Heart right ventricle (tissue), 16 donors: ENCODE results near the gene ATM. TPM values are rescaled to one million over a fixed set of nuclear protein-coding genes. Genes with fewer than 3 reads are reported as not detected.

ENCODE experiments used
- ATAC-seq, 8 donors: fragments of 200-7000 bp; cut with Tn5 transposase; one replicate each; pipeline ENCODE4 v1.9.1; 2020; ENCODE audit warnings: mild to moderate bottlenecking in 8 of 8, moderate library complexity in 8 of 8, moderate number of reproducible peaks in 1 of 8
- DNase-seq, 2 donors: peaks; one replicate each; pipeline ENCODE4 v3.0.0-alpha.2; 2020
- H3K27ac ChIP-seq, 10 donors: fragments of 200-600 bp; sonication (generic) in 2 of 10; one replicate each; pipeline versions ENCODE4 v1.5.0 to v1.8.0; 2020 to 2022; ENCODE audit warnings: mild to moderate bottlenecking in 3 of 10
- H3K27me3 ChIP-seq, 7 donors: fragments of 200-600 bp; one replicate each; pipeline ENCODE4 v1.8.0; 2021 to 2022; ENCODE audit warnings: mild to moderate bottlenecking in 2 of 7
- H3K36me3 ChIP-seq, 9 donors: fragments of 200-600 bp; sonication (generic) in 1 of 9; one replicate each; pipeline versions ENCODE4 v1.5.0 to v1.8.0; 2020 to 2022; ENCODE audit warnings: mild to moderate bottlenecking in 2 of 9
- H3K4me1 ChIP-seq, 9 donors: fragments of 200-600 bp; sonication (generic) in 1 of 9; one replicate each; pipeline versions ENCODE4 v1.5.0 to v1.8.0; 2020 to 2022; ENCODE audit warnings: mild to moderate bottlenecking in 4 of 9
- H3K4me3 ChIP-seq, 10 donors: fragments of 200-600 bp; sonication (generic) in 2 of 10; one replicate each; pipeline versions ENCODE4 v1.5.0 to v1.8.0; 2020 to 2022; ENCODE audit warnings: mild to moderate bottlenecking in 7 of 10, moderate library complexity in 2 of 10
- H3K9me3 ChIP-seq, 11 donors: fragments of 200-600 bp in 10 of 11; sonication (generic) in 2 of 11; one replicate each; pipeline versions ENCODE4 v1.5.0 to v1.8.0; 2013 to 2022; ENCODE audit warnings: mild to moderate bottlenecking in 2 of 11, control low read depth in 1 of 11, moderate library complexity in 1 of 11
- CTCF ChIP-seq, 9 donors: fragments of 200-600 bp; sonication (generic) in 2 of 9; IDR thresholded peaks; one replicate each; pipeline versions ENCODE4 v1.5.0 to v1.8.0; 2021 to 2022; ENCODE audit warnings: antibody characterized with exemption in 9 of 9, mild to moderate bottlenecking in 5 of 9, moderate library complexity in 1 of 9
- WGBS, 2 donors: extraction: QIAGEN DNeasy Blood & Tissue Kit; methylation state at CpG; one replicate each; pipeline ENCODE4 v1.1.7; 2013; ENCODE audit warnings: inconsistent platforms in 1 of 2; 5-methylcytosine and 5-hydroxymethylcytosine counted together
- intact Hi-C, 10 donors: fragments of 100-400 bp; cut with DNase I; formaldehyde crosslinking; loops; one replicate each; pipeline versions ENCODE4 v1.11.1 to v1.14.2; 2022
- polyA plus RNA-seq, 2 donors: library from polyadenylated mRNA; stranded (reverse); fragments of 200-250 nt; gene quantifications; one replicate each; pipeline ENCODE4 v1.2.3, GENCODE V29; 2013
- total RNA-seq, 10 donors: library from RNA; stranded (reverse); fragmentation: NEBNext Ultra II Directional in 3 of 10; extraction: Animal tissue kit (Norgen Biotek cat#: 25700) in 3 of 10; gene quantifications; one replicate each; pipeline versions ENCODE4 v1.2.1 to v1.2.4, GENCODE V29; 2021 to 2023
- donor health status: Arrhythmogenic right ventricular cardiomyopathy.
- donor health status: ischemic (EF 13 %, LVEDD 7.1; RV severe dilation, severe dysfunction).
- donor health status: healthy with polysubstance abuse.
- donor health status: DM: no; HTN: yes; CAD: no.
- donor health status: DM: no; HTN: no; CAD: no.
- donor health status: ischemic (EF 25% LVEDD 6.9; RV normal size, moderate dysfunction).
- donor health status: ischemic (EF 25% LVEDD 5.7; RV mildly dilated, moderate dysfunction).
- donor health status: healthy.
- donor health status: DM: yes; HTN: yes; CAD: no.
- donor health status: Ischemic cardiomyopathy.
- donor health status: ischemic (EF 35%, LVEDD 5.7; RV mildly dilated, moderate dysfunction).
- donor health status: nonischemic (EF 11% LVEDD 7.7; RV severe dilation, severe dysfunction).
- donor health status: DM: yes; HTN: yes; CAD: no.
- donor health status: PGD.
- donor health status: ischemic (EF 29% LVEDD 5.4; RV normal size, mild dysfunction).
- donor health status: nonischemic (EF 23%, LVEDD 6.1; RV moderate dilation, normal function).

The ATM gene
- total and polyA plus RNA-seq, 12 donors: 9.4 to 50.7 (median 33.7) TPM

- H3K27me3 ChIP-seq: no peaks in the 10 kb centered on the region
- DNase-seq (no peak), ATAC-seq (no peak)
- H3K36me3 ChIP-seq: peaks cover 0 to 78% (median 13%) of the 10 kb centered on the region in 9 donors
- 98% methylated on average over 4 of the region's 4 CpGs for WGBS, 2 donors
- no peak overlapping the region for H3K27ac ChIP-seq
- no peak for TF ChIP-seq CTCF (IDR thresholded peaks at IDR 0.05)
- intact Hi-C loops: loop anchor here in 4 of 10 donors (5.0 to 10.0 kb wide), 2 partner anchors 307 to 309 kb away; no protein-coding TSS in a partner anchor
- no peaks in the 10 kb centered on the region for H3K4me1 ChIP-seq
- no peaks in the 10 kb centered on the region for H3K9me3 ChIP-seq
- H3K4me3 ChIP-seq: no peak overlapping the region
These were observed 122.9 kb downstream of the ATM start for GRCh38 chr11:108345767-108346166.

- ATAC-seq (no peak), DNase-seq (no peak)
- H3K36me3 ChIP-seq: peaks cover 0 to 85% (median 18%) of the 10 kb centered on the region in 9 donors
- no peaks in the 10 kb centered on the region for H3K4me1 ChIP-seq
- no peaks in the 10 kb centered on the region for H3K9me3 ChIP-seq
- no peak overlapping the region for H3K4me3 ChIP-seq
- TF ChIP-seq CTCF (IDR thresholded peaks at IDR 0.05): no peak
- intact Hi-C loops: loop anchor here in 4 of 10 donors (5.0 to 10.0 kb wide), 2 partner anchors 306 to 308 kb away; no protein-coding TSS in a partner anchor
- no peaks in the 10 kb centered on the region for H3K27me3 ChIP-seq
- H3K27ac ChIP-seq: no peak overlapping the region
These were observed 123.6 kb downstream of the ATM start for GRCh38 chr11:108346451-108346850.

- peak in 1 of 8 donors; percentile 38 for ATAC-seq
- DNase-seq: no peak
- no peaks in the 10 kb centered on the region for H3K27me3 ChIP-seq
- no peak for TF ChIP-seq CTCF (IDR thresholded peaks at IDR 0.05)
- intact Hi-C loops: no loop called here
- no peak overlapping the region for H3K4me3 ChIP-seq
- no peaks in the 10 kb centered on the region for H3K4me1 ChIP-seq
- no peaks in the 10 kb centered on the region for H3K9me3 ChIP-seq
- H3K27ac ChIP-seq: no peak overlapping the region
- peaks cover 0 to 99% (median 47%) of the 10 kb centered on the region in 9 donors for H3K36me3 ChIP-seq
These were observed 128.6 kb downstream of the ATM start for GRCh38 chr11:108351468-108351867.

- DNase-seq (no peak), ATAC-seq (no peak)
- no peaks in the 10 kb centered on the region for H3K4me1 ChIP-seq
- H3K4me3 ChIP-seq: no peak overlapping the region
- H3K27me3 ChIP-seq: no peaks in the 10 kb centered on the region
- no peaks in the 10 kb centered on the region for H3K9me3 ChIP-seq
- intact Hi-C loops: no loop called here
- no peak for TF ChIP-seq CTCF (IDR thresholded peaks at IDR 0.05)
- no peak overlapping the region for H3K27ac ChIP-seq
- H3K36me3 ChIP-seq: peaks cover 0 to 47% (median 15%) of the 10 kb centered on the region in 9 donors
- WGBS, 2 donors: 95 to 97% methylated on average over 2 of the region's 2 CpGs
These were observed 141.3 kb downstream of the ATM start for GRCh38 chr11:108364159-108364558.
